ENCODE results near the gene PAQR7.
A peak's percentile ranks its signal among the peaks of the same experiment; 100 is the strongest.

The PAQR7 gene, protein sequence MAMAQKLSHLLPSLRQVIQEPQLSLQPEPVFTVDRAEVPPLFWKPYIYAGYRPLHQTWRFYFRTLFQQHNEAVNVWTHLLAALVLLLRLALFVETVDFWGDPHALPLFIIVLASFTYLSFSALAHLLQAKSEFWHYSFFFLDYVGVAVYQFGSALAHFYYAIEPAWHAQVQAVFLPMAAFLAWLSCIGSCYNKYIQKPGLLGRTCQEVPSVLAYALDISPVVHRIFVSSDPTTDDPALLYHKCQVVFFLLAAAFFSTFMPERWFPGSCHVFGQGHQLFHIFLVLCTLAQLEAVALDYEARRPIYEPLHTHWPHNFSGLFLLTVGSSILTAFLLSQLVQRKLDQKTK

GRCh38 chr1:25875154-25875855 lies at the start of gene PAQR7:
Gene PAQR7, minus strand, starts transcription at chr1:25875708. Its CDS starts 11,869 bp downstream, at chr1:25863839.
- DNase-seq, result peak; percentile 27

DNA sequence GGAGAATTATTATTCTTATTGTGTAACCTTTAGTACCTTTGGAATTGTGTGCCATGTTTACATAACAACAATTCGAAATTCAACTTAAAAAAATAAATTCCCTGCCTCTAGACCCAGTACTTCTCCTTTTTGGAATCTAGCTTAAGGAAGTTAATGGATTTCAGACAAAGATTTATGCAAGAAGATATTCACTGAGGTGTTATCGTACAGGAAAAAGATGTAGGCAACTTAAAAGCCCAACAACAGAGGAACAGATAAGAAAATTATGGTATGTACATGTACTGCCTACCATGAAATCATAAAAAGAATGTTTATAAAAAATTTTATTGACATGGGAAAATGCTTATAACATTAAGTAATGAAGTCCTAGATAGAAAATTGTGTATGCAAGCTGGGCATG lies 48.9 kb upstream of the PAQR7 start:
- DNase-seq, result no peak

DNA sequence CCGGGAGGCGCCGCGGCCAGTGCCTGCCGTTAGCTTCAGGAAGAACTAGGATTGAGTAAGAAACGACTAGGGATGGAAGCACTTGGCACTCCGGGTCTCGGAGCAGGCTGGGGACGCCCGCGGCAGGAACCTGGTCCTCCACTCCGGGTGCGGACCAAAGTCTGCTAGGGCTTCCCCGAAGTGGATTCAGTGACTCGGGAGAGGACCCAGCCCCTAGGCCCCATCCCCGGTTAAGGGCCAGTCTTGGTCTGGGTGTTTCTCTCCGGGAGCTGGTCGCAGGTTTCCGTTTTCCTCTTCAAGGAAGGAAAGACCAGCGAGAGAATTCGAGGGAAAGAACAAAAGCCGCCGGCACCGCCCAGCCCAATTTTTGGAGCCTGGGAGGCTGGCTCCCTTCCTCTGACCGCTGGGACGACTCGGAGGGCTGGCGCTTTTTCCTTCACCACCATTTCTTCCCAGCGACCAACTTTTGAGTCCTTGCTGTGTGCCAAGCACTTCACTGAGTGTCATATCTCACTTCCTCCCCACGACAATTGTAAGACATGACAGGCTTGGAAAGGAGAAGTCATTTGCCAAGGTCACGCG lies 47.6 kb upstream of the PAQR7 start:
- no peak for DNase-seq

DNA sequence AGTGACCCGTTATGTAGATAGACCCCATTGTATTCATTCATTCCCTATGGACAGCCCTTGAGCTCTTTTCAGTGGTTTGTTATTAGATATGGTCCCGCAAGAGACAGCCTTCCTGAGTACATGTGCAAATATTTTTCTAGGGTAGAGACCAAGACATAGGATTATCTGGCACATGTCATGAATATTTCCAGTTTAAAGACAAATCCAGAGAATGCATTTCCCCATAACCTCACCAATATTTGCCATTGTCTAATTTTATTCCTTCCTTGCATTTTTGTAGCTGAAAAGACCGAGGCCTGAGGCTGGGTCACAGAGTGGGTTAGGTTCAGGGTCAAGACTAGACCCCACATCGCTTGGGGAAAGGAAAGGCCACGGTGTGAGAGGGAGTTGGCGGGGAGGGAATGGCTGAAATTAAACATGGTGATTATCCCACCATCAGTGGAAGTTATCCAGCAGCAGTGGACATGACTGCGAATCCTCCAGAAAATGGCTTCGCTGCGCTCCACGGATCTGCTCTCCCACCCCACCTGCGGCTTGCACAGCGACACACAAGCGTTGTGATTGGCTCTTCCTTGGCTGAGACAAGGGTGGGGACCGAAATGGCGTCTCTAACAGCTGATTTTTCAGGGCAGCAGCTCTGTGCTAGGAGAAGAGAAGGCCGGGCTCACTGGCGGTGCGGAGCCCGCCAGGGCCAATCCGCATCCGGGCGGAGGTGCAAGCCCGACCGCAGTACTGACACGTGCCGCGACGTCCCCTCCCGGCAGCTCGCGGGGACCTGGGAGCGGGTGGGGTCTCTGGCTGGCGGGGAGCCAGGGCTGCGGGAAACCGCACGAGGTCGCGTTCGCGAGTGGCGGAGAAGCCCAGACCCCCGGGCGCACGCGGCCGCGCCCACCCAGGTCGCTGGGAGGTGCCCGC lies 46.8 kb upstream of the PAQR7 start:
- DNase-seq, result peak; percentile 49

DNA sequence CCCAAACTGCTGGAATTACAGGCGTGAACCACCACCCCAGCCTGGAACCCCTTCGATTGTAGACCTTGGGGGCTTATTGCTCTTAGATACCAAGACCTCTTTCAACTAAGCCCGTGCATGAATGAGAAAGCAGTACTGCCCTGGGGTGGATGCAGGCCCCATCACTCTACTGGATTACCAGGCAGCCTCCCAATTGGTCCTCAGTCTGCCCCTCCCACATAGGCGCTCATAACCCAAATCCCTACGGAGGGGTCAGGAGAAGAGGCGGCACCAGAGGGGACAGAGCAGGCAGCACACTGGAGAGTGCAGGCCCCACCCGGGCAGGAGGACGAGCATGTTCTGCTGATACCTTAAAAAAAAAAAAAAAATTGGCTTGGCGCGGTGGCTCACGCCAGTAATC lies 43.1 kb upstream of the PAQR7 start:
- no peak for DNase-seq

- DNase-seq, result no peak
These were observed 42.5 kb upstream of the PAQR7 start for GRCh38 chr1:25917996-25918395.

- no peak for DNase-seq
These were observed 41.0 kb upstream of the PAQR7 start for GRCh38 chr1:25916460-25916859.

DNA sequence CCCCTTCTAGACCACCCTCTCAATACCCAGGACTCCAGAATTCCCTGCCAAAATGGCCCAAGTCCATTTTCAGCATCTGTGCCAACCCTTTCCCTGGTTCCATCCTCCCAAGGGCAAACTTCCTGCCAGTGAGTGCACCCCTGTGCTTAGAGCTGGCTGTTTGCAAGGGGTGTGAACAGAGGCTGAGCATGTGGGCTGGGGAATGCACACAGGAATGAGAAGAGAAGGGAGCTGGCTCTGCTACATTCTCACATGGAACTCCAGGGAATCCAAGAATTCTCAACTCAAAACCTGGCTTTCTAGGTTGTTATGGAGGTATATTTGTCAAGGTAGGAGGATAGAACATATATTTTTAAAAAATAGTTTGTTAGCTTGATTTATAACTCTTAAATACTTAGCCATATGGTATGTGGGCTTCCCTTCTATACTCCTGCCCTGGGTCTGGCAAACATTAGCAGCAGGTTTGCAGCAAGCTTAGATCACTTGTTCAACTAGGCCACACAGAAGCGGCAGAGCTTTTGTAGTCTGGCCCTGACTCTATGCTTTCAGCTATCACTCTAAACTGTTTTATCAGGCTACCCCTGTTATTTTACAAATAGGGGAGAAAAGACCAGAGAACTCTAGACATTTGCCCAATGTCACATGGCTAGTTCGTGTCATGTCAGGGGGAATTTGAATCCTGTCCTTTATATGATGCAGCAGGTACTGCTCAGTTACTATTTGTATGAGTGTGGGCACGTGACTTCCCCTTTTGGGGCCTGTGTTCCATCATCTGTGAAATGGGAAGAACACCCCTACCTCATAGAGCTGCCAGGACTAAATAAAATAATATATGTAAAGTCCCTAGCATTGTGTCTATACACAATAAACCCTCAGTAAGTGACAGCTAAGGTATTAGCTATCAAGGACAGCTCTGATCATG lies 38.8 kb upstream of the PAQR7 start:
- no peak for DNase-seq

- no peak for DNase-seq
These were observed 37.7 kb upstream of the PAQR7 start for GRCh38 chr1:25913206-25913605.

GRCh38 chr1:25912076-25912831 lies 36.7 kb upstream of the PAQR7 start:
- DNase-seq, result no peak

- DNase-seq, result no peak
These were observed 35.7 kb upstream of the PAQR7 start for GRCh38 chr1:25911162-25911561.

DNA sequence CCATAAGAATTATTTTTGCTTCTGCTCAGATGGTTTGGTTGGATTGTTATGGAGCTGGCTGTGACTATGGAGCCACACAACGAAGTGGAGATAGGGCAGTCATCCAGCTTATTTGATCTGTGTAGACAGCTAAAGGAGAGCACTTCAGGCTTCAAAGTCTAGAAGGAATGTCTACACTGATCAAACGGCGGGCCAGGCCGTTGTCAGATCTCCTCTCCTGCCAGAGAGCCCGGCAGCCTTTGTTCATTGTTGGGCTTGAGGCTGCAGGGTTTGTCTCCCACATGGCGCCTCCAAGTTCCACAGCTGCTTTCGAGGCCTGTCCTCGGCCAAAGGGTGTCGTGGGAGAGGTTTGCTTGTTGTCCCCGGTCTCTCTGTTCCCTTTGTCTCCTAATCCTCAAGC lies 33.5 kb upstream of the PAQR7 start:
- DNase-seq, result no peak

- no peak for DNase-seq
These were observed 32.7 kb upstream of the PAQR7 start for GRCh38 chr1:25908161-25908560.

DNA sequence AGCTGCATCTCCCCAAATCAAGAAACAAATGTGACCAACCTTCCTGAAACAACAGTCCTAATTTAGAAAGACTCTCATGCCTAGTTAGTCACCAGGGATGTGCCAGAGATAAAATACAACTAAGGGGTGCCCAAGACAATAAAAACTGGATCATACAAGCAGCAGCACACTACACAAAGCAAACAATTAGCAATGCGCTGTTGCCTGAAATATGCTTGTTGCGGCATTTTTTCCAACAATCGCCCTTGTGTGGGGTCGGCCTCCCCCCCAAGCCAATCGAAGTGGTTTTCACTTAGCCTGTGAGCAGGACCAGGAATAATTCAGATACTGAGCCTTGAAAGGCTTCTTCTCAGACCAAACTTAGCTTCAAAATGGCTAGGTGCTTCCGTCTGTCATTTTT lies 32.1 kb upstream of the PAQR7 start:
- no peak for DNase-seq

DNA sequence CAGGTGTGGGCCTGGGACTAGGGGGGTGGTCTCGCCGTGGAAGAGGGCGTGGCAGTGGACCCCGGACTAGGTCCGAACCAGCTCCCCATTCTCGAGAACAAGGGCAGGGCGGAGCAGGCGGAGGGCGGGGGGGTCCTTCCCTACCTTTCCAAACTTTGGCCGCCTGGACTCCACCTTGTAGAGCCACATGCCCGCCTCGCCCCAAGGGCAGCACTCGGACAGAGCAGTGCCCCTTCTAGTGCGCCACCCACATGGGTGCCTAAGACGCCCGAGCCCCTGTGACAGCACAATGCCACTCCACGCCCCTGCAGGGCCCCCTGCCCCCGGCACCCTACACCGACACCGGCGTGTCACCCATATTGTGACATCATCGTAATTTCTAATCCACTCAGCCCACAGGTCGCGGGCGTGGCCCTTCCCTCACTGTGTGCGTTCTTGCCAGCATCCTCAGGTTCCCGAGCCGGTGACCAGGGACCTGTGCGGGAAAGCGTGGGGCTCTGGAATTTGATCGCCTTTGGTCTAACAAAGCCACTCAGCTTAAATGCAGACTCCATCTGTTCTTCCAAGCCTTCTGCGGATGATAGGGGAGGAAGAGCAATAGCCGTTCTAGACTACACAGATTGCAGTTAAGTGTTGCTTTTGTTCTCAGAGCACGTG lies 31.3 kb upstream of the PAQR7 start:
- DNase-seq, result peak; percentile 78

GRCh38 chr1:25905680-25906643 lies 30.5 kb upstream of the PAQR7 start, which contains the start of gene STMN1:
Gene STMN1, minus strand, starts transcription at chr1:25906419. Its CDS starts 1,743 bp downstream, at chr1:25904676.
- DNase-seq, result peak; percentile 80

DNA sequence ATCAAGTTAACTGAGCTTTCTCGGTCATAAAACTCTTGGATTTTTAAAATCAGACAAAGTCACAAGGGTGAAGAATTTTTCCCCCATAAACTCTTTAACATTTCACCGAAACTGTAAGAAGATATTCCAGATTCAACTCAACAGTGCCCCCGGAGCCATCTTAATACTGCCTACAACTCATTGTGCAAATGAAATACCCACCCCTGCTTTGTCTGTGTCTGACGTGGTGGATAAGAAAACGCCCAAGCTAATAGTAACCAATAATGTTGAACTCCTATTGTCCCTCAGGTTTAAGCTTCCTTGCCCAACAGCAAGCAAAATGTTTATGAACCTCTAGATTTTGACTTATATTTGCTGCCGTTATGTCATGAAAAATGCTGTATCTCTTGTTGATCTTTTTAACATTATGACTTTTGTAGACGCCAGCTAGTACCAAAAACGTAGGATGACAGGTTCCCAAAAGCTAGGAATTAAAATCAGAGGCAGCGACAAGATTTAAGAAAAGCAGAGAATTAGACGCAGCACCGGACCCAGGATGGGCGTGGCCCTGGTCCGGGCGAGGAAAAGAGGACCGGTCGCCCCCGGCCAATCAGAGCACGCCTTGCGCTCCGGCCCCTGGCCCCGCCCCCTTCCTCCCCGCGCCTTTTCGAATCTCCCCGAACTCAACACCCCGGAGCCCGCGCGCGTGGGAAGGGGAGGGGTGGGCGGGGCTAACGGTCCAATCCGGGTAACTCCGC lies 29.6 kb upstream of the PAQR7 start:
- DNase-seq, result peak; percentile 78

GRCh38 chr1:25903986-25904385 lies 28.5 kb upstream of the PAQR7 start:
- no peak for DNase-seq

Measured in NCI-H1417 treated with DMSO at 0.1 percent for 48 hours (cell line).